Sigmoid colon (tissue), 7 donors: ENCODE results near the gene JAKMIP2. TPM values are rescaled to one million over a fixed set of nuclear protein-coding genes. Genes with fewer than 3 reads are reported as not detected.

ENCODE experiments used
- DNase-seq: peaks from one replicate; pipeline ENCODE4 v3.0.0-alpha.2; 2019
- H3K27ac ChIP-seq, 4 donors: fragments of 200-600 bp; sonication (generic); one replicate each; pipeline ENCODE4 v1.5.1; 2016 to 2019; ENCODE audit warnings: mild to moderate bottlenecking in 1 of 4
- H3K27me3 ChIP-seq, 3 donors: fragments of 200-600 bp; sonication (generic); one replicate each; pipeline ENCODE4 v1.5.1; 2019; ENCODE audit warnings: mild to moderate bottlenecking in 1 of 3
- H3K36me3 ChIP-seq, 4 donors: fragments of 200-600 bp; sonication (generic); one replicate each; pipeline ENCODE4 v1.5.1; 2016 to 2019
- H3K4me1 ChIP-seq, 4 donors: fragments of 200-600 bp; sonication (generic); one replicate each; pipeline ENCODE4 v1.5.1; 2017 to 2019
- H3K4me3 ChIP-seq, 4 donors: fragments of 200-600 bp; sonication (generic); one replicate each; pipeline ENCODE4 v1.5.1; 2017 to 2019; ENCODE audit warnings: mild to moderate bottlenecking in 2 of 4, moderate library complexity in 1 of 4
- H3K9me3 ChIP-seq, 4 donors: fragments of 200-600 bp in 3 of 4; sonication (generic) in 3 of 4; one replicate each; pipeline versions ENCODE4 v1.5.1 to v1.6.1; 2013 to 2019
- EP300 ChIP-seq, 4 donors: sonication (generic); formaldehyde crosslinking; IDR thresholded peaks; one replicate each; pipeline ENCODE4 v1.6.1; 2017; ENCODE audit warnings: antibody characterized with exemption in 4 of 4
- POLR2A ChIP-seq, 2 donors: fragments of 450-650 bp; IDR thresholded peaks; one replicate each; pipeline ENCODE4 v1.6.1; 2016; ENCODE audit warnings: antibody characterized with exemption in 2 of 2, mild to moderate bottlenecking in 2 of 2, moderate library complexity in 2 of 2
- POLR2AphosphoS5 ChIP-seq, 4 donors: sonication (generic); formaldehyde crosslinking; IDR thresholded peaks; one replicate each; pipeline ENCODE4 v1.6.1; 2017; ENCODE audit warnings: antibody characterized with exemption in 4 of 4
- WGBS, 2 donors: extraction: QIAGEN DNeasy Blood & Tissue Kit; methylation state at CpG; one replicate each; pipeline ENCODE4 v1.1.7; 2013; 5-methylcytosine and 5-hydroxymethylcytosine counted together
- intact Hi-C: fragments of 100-400 bp; cut with DNase I; formaldehyde crosslinking; loops from one replicate; pipeline ENCODE4 v1.15.1; 2023
- polyA plus RNA-seq, 3 donors: library from polyadenylated mRNA; stranded (reverse); fragments of 200-250 nt; gene quantifications; one replicate each; pipeline ENCODE4 v1.2.3, GENCODE V29; 2013
- total RNA-seq, 4 donors: library from RNA; depleted of rRNA; stranded (reverse); fragments of >200 nt; gene quantifications; one replicate each; pipeline ENCODE4 v1.1.0, GENCODE V29; 2016
- TF ChIP-seq, protein P1 (sequence below), 4 experiments: fragments of 450-650 bp in 3 of 4; fragments of 200-600 bp in 1 of 4; IDR thresholded peaks; one replicate each; pipeline ENCODE4 v1.5.1; 2016 to 2019; ENCODE audit warnings: antibody characterized with exemption in 4 of 4, mild to moderate bottlenecking in 3 of 4, moderate library complexity in 2 of 4
- donor health status: healthy with polysubstance abuse.
- donor health status: Bipolar disorder and iron deficiency.
- donor health status: healthy.

Gene JAKMIP2
- total and polyA plus RNA-seq, 7 donors: under 0.01 to 8.9 (median 2.8) TPM; not detected in 1

DNA sequence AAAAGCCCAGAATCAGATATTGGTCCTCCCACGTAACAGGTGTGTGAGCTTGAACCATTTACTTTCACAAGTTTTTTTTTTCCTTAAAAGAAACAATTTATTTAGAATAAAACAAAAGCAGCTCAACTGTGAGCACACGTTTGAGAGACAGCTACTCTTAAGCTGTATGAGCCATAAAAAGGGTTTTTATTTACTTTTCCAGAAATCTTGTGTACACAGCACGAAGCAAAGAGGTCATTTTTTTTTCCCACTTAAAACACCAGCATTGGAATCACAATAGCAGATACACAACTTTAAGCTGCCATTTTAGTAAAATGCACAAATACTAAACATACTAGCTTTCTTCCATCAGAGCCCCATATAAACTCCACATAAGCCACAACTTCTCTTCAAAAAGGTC, 44.6 kb downstream of the JAKMIP2 start:
- Histone ChIP-seq H3K4me1 (peaks cover 0 to 9% (median 6%) of the 10 kb centered on the region in 4 donors), H3K4me3 (no peak overlapping the region), H3K27me3 (no peaks in the 10 kb centered on the region), H3K9me3 (no peaks in the 10 kb centered on the region), H3K27ac (no peak overlapping the region), H3K36me3 (no peaks in the 10 kb centered on the region)
- intact Hi-C loops: no loop called here
- DNase-seq: no peak
- no peak for TF ChIP-seq POLR2A (IDR thresholded peaks at IDR 0.05)
- TF ChIP-seq POLR2AphosphoS5 (IDR thresholded peaks at IDR 0.05): no peak
- TF ChIP-seq, protein P1, sequence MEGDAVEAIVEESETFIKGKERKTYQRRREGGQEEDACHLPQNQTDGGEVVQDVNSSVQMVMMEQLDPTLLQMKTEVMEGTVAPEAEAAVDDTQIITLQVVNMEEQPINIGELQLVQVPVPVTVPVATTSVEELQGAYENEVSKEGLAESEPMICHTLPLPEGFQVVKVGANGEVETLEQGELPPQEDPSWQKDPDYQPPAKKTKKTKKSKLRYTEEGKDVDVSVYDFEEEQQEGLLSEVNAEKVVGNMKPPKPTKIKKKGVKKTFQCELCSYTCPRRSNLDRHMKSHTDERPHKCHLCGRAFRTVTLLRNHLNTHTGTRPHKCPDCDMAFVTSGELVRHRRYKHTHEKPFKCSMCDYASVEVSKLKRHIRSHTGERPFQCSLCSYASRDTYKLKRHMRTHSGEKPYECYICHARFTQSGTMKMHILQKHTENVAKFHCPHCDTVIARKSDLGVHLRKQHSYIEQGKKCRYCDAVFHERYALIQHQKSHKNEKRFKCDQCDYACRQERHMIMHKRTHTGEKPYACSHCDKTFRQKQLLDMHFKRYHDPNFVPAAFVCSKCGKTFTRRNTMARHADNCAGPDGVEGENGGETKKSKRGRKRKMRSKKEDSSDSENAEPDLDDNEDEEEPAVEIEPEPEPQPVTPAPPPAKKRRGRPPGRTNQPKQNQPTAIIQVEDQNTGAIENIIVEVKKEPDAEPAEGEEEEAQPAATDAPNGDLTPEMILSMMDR (IDR thresholded peaks at IDR 0.05): no peak
- no peak for TF ChIP-seq EP300 (IDR thresholded peaks at IDR 0.05)
- WGBS, 2 donors: 10 to 47% methylated on average over 3 of the region's 3 CpGs

DNA sequence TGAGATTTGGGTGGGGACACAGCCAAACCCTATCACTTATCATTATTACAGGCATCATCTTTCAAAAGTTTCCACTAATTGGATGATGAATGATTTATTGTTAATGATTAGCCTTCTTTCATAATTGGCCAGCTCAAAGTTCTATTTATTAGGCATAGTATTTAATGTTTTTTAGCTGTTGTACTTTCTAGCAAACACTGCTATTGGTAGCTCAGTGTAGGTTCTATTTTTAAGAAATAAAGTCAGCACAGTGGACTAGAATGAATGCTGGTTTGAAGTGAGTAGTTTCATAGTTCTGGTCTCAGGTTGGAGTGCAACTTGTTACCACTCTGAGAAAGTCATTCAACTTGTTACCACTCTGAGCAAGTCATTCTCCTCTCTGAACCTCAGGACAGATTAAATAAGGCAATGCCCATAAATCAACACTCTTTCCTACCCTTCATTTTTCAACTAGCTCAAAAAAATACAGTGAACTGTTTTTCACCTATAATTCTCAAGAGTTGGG, 46.9 kb downstream of the JAKMIP2 start:
- Histone ChIP-seq H3K4me3 (no peak overlapping the region), H3K9me3 (no peaks in the 10 kb centered on the region), H3K36me3 (no peaks in the 10 kb centered on the region), H3K27ac (no peak overlapping the region), H3K4me1 (no peaks in the 10 kb centered on the region), H3K27me3 (no peaks in the 10 kb centered on the region)
- DNase-seq: no peak
- TF ChIP-seq POLR2AphosphoS5 (IDR thresholded peaks at IDR 0.05) (no peak), POLR2A (IDR thresholded peaks at IDR 0.05) (no peak), EP300 (IDR thresholded peaks at IDR 0.05) (no peak)
- TF ChIP-seq, protein P1 (IDR thresholded peaks at IDR 0.05): no peak
- intact Hi-C loops: no loop called here

DNA sequence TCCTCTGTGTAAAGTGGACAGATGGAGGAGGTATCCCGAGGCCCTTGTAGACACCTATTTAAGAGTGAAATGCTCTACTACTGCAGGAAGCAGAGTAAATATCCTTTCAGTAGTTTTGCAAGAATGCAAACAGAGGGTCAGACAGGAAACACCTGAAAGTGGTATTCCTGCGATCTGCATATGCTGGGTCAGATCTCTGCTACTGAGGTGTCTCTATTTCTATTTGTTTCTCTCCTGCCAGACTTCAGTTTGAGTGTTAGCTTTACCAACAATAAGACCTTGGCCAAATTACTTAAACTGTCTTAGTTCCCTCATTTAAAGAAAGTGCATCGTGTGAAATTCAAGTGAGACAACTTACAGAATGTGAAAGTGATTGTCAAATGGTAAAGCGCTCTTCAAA, 47.6 kb downstream of the JAKMIP2 start:
- H3K4me3 ChIP-seq: no peak overlapping the region
- H3K27ac ChIP-seq: no peak overlapping the region
- no peaks in the 10 kb centered on the region for H3K36me3 ChIP-seq
- no peaks in the 10 kb centered on the region for H3K27me3 ChIP-seq
- WGBS, 2 donors: 51 to 78% methylated on average over 4 of the region's 4 CpGs
- intact Hi-C loops: no loop called here
- H3K4me1 ChIP-seq: no peaks in the 10 kb centered on the region
- TF ChIP-seq POLR2AphosphoS5 (IDR thresholded peaks at IDR 0.05) (no peak), POLR2A (IDR thresholded peaks at IDR 0.05) (no peak), EP300 (IDR thresholded peaks at IDR 0.05) (no peak)
- TF ChIP-seq, protein P1 (IDR thresholded peaks at IDR 0.05): no peak
- H3K9me3 ChIP-seq: no peaks in the 10 kb centered on the region
- DNase-seq: no peak

DNA sequence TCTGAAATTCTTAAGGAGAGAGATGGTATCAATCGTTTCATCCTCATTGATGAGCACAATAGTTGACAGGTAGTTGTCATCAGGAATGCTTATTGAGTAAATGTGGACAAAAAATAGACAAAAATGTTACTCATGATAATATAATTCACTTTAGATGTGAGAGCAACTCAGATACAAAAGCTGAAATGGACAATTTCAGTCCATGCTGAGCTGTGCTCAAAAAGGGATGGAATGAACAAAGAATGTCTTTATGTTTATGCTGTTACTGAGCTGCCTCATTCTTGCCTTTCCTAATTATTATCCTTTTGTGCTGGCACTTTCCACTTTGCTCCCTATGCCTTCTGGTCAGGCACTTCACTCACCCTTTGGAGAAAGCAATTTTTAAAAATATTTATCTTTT, 49.5 kb downstream of the JAKMIP2 start:
- 86 to 91% methylated on average over 1 of the region's 1 CpG for WGBS, 2 donors
- DNase-seq: no peak
- TF ChIP-seq POLR2A (IDR thresholded peaks at IDR 0.05): no peak
- H3K9me3 ChIP-seq: no peaks in the 10 kb centered on the region
- H3K36me3 ChIP-seq: no peaks in the 10 kb centered on the region
- no peaks in the 10 kb centered on the region for H3K4me1 ChIP-seq
- intact Hi-C loops: no loop called here
- no peaks in the 10 kb centered on the region for H3K27me3 ChIP-seq
- no peak overlapping the region for H3K27ac ChIP-seq
- no peak overlapping the region for H3K4me3 ChIP-seq

DNA sequence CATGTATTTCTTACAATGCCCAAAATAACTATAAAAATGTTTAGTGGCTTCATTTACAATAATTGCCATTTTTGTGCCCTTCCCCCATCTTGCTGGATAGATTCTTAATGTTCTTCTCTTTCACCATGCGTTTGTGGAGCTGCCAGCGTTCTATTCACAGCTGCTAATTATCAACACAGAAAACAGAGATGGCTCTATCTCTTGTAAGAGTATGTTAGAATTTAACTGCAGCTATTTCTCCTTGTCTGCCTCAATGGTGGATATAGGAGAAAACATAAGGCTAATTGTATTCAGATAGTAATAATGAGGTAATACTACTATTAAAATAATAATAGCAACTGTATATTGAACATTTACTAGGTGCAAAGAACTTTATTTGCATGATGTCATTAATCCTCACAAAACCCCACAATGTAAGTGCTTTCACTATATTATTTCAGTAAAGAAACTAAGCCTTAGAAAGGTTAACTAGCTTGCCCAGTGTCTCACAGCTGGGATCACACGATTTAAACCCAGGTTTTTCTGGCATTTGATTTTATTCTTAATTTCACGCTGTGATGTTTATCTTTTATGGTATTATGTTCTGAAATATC, 50.1 kb downstream of the JAKMIP2 start:
- Histone ChIP-seq H3K9me3 (no peaks in the 10 kb centered on the region), H3K27ac (no peak overlapping the region), H3K4me1 (no peaks in the 10 kb centered on the region), H3K4me3 (no peak overlapping the region), H3K36me3 (no peaks in the 10 kb centered on the region), H3K27me3 (no peaks in the 10 kb centered on the region)
- no peak for DNase-seq
- WGBS, 2 donors: 75 to 80% methylated on average over 4 of the region's 4 CpGs
- intact Hi-C loops: no loop called here
- TF ChIP-seq EP300 (IDR thresholded peaks at IDR 0.05) (no peak), POLR2AphosphoS5 (IDR thresholded peaks at IDR 0.05) (no peak), POLR2A (IDR thresholded peaks at IDR 0.05) (no peak)
- TF ChIP-seq, protein P1 (IDR thresholded peaks at IDR 0.05): no peak
